GM18867 (cell line): Measurements from ENCODE around the gene ZFAND6.

ENCODE experiments used
- ATAC-seq: cut with Tn5 transposase; IDR thresholded peaks from one replicate; pipeline ENCODE4 v1.9.1; 2021; ENCODE audit warnings: mild to moderate bottlenecking, moderate library complexity; ENCODE audit not compliant: unreplicated experiment

ZFAND6 gene

GRCh38 chr15:80185152-80185551 is 125.7 kb downstream of the ZFAND6 start:
- no peak for ATAC-seq

- no peak for ATAC-seq
Observed at GRCh38 chr15:80186066-80186465, 126.6 kb downstream of the ZFAND6 start.

- no peak for ATAC-seq
Observed at GRCh38 chr15:80186597-80186996, 127.1 kb downstream of the ZFAND6 start.
